ENCODE measurements around the gene TNFRSF1A.

Gene TNFRSF1A

DNA sequence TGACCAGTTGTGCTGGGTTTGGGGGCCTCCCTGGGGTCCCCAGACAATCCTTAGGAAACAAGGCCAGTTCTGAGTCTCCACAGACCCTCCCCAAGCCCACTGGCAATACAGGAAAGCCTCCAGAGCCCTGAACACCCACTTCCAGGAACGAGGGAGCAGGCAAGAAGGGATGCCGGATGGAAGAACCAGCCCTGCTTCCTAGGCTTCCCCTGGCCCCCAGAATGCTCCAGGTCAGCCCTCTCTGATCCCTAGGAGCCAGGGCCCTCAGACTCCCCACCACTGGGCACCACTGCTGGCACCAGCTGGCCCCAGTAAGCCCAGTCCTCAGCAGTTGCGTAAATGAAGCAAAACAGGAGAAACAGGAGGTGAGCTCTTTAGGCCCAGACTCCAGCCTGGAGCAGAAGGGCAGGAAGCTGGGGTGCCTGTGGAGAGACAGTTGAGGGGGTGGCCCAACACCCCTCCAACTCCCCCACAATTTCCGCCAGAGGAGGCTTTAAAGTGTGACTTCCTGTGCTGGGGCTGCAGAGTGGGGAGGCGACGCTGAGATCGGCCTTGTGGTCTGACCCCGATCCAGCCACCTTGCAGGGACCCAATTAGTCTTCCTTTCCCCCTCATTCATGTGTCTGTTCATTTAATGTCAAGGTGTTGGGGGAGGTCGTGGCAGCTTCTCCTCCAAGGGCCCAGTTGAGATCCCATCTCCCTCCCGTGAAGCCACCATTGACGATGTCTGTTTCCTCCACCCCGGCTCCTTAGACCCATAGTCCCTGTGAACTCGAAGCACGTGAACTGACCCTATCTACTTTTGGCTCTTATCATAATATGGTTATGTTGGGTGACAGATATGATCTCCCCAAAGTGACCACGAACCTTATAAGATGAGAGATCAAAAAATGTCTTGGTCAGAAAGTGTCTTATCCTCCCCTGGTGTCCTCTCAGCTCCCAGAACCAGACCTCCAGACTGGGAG lies 4.7 kb downstream of the TNFRSF1A start:
- no peak for DNase-seq

GRCh38 chr12:6336079-6336888 lies 5.6 kb downstream of the TNFRSF1A start:
- DNase-seq, result no peak

GRCh38 chr12:6335451-6336078 lies 6.3 kb downstream of the TNFRSF1A start:
- DNase-seq, result no peak

GRCh38 chr12:6334940-6335450 lies 6.9 kb downstream of the TNFRSF1A start:
- DNase-seq, result no peak

- DNase-seq, result no peak
Observed at GRCh38 chr12:6334359-6334758, 7.5 kb downstream of the TNFRSF1A start.

GRCh38 chr12:6333566-6333965 lies 8.3 kb downstream of the TNFRSF1A start:
- DNase-seq, result no peak

- DNase-seq, result no peak
Observed at GRCh38 chr12:6333029-6333428, 8.8 kb downstream of the TNFRSF1A start.

DNA sequence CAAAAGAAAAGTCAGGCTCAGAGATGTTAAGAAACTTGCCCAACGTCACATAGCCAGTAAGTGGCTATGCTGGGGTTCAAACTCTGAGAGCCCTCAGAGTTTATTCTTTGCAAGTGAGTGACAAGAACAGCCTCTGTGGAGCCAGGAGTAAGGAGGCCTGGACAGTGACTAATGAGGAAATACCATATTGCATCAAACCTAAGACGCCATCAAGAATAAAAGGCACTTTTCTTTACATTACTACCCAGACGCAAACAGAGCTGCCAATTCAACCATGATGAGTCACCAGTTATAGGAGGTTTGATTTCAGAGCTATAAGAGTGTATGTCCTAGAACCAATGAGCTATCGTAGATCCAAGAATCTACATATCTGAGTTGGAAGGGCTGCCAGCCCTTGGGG lies 9.4 kb downstream of the TNFRSF1A start:
- no peak for DNase-seq

GRCh38 chr12:6330999-6331714 lies 10.7 kb downstream of the TNFRSF1A start:
- no peak for DNase-seq

DNA sequence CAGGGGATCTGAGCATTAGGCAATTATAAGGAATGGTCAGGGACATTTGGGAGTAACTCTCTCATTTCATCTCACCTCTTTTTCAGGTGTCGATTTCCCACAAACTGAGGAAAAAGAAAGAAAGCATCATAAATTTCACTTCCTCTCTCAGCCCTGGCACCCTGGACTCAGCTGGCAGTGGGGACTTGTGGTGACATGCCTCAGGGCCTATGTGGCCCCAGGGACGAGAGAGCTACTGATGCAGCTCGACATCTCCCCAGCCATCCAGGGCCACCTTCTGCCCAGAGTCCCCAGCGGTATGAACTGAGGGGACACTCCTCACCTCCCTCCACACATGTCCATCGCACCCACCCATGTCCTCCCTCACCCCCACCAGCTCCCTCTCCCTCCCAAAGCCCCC lies 11.7 kb downstream of the TNFRSF1A start:
- no peak for DNase-seq

DNA sequence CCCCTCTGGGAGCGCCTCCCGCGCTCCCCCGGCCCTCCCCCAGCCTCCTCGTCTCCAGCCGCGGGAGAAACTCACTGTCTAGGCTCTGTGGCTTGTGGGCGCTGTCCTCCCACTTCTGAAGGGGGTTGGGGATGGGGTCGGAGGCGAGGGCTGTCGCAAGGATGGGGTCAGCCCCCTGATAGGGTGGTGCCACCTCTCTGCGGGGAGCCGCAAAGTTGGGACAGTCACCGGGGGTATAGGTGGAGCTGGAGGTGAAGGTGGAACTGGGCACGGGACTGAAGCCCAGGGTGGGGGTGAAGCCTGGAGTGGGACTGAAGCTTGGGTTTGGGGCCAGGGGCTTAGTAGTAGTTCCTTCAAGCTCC lies 12.2 kb downstream of the TNFRSF1A start:
- DNase-seq, result no peak

DNA sequence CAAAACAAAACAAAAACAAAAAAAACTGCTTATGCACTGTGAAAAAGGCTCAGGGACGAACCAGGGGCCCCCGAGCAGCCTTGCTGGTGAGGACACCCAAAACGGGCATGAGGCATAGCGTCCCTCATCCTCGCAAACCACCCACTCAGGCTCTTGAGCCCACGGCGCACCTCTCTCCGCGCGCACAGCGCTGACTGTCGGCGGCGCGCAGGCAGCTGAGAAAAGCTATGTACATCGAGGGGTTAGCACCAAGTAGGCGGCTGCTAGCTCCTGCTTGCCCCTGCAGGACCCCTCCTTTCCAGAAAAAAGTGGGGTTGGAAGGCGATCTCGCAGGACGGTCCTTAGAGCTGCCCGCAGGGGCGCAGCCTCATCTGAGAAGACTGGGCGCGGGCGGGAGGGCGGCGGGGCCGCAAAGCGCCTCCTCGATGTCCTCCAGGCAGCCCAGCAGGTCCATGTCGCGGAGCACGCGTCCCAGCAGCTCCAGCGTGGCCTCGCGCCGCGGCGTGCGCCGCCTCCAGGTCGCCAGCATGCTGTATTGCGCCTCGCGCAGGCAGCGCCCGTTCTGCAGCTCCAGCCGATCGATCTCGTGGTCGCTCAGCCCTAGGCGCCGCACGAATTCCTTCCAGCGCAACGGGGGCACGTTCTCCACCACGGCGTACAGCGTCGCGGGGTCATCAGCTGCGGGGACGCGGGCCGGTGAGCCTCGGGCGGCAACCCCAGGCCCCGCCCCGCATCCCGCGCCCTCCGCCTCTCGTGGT lies 12.8 kb downstream of the TNFRSF1A start:
- DNase-seq, result no peak

DNA sequence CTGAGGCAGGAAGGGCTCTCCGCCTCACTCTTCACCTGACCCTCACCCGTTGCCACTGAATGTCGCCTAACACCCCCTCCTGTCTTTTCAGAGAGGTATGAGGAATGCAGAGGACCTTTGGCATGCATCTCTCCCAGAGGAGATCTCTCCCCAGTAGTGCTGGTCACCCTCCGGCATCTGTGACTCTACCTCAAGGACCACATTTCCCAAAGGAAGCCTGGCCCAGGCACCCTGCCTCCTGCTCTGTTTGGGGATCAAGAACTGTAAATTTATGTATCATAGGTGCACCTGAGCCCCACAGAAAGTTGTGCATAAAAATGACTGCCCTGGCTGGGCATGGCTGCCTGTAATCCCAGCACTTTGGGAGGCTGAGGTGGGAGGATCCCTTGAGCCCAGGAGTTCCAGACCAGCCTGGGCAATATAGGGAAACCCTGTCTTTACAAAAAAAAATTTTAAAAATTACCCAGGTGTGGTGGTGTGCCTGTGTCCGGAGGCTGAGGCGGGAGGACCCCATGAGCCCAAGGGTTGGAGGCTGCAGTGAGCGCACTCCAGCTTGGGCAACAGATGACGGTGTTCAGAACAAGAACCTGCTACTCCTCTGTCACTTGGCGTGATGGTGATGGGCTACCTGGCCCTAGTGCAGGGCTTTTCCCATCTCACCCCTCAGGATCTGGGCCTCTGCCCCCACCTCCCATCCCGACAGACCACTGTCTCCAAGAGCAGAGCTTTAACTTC lies 13.7 kb downstream of the TNFRSF1A start:
- DNase-seq, result no peak

DNA sequence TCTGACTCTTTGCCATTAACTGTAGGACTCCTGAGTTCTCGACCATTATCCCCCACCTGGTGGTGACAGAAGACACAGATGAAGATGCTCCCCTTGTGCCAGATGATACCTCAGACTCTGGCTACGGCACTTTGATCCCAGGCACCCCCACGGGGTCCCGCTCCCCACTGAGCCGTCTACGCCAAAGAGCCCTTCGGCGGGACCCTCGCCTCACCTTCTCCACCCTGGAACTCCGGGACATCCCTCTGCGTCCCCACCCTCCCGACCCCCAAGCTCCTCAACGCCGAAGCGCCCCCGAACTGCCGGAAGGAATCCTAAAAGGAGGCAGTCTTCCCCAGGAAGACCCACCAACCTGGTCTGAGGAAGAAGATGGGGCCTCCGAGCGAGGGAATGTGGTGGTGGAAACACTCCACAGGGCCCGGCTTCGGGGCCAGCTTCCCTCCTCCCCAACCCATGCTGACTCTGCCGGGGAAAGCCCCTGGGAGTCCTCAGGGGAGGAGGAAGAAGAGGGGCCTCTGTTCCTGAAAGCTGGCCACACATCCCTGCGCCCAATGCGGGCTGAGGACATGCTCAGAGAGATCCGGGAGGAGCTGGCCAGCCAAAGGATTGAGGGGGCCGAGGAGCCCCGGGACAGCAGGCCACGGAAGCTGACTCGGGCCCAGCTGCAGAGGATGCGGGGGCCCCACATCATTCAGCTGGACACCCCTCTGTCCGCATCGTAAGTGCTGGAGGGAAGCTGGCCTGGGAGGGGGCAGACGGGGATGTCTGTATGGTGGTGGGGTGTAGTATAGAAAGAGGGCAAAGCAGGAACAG lies 14.4 kb downstream of the TNFRSF1A start:
- DNase-seq, result no peak

DNA sequence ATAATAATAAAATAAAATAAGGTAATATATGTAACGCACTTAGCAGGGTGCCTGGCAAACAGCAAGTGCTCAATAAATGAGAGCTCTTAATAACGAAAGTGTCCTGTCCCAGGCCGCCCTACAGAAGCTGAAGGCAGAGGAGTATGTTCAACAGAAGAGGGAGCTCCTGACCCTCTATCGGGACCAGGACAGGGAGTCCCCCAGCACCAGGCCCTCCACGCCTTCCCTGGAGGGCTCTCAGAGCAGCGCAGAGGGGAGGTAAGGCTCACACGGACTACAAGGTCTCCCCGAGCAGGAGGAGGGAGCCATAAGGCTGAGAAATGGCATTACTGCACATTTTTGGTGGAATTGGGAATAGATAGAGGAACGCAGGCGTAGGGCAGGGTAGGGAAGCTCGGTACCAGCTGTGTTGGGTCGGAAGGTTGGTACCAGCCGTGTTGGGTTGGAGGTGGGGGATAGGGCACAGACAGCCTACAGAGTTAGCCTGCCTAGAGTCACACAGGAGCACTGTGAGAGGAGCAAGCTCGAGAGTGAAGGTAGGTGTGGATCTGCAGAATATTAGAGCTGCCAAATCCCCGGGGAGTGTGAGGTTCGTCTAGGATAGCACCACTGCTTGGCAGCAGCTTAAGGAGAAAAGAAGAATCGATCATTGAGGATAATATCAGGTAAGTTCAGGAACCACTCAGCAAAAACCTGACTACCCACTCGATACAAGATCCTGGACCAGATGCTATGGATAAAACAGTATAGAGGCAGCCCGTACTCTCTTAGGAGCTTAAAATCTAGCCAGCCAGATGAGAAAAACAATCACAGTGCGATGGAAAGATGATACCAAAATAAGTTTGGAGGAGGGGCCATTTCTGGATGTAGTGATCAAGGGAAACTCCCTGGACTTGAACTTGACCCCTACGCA lies 15.3 kb downstream of the TNFRSF1A start:
- no peak for DNase-seq

GRCh38 chr12:6324936-6325750 lies 16.7 kb downstream of the TNFRSF1A start:
- no peak for DNase-seq

DNA sequence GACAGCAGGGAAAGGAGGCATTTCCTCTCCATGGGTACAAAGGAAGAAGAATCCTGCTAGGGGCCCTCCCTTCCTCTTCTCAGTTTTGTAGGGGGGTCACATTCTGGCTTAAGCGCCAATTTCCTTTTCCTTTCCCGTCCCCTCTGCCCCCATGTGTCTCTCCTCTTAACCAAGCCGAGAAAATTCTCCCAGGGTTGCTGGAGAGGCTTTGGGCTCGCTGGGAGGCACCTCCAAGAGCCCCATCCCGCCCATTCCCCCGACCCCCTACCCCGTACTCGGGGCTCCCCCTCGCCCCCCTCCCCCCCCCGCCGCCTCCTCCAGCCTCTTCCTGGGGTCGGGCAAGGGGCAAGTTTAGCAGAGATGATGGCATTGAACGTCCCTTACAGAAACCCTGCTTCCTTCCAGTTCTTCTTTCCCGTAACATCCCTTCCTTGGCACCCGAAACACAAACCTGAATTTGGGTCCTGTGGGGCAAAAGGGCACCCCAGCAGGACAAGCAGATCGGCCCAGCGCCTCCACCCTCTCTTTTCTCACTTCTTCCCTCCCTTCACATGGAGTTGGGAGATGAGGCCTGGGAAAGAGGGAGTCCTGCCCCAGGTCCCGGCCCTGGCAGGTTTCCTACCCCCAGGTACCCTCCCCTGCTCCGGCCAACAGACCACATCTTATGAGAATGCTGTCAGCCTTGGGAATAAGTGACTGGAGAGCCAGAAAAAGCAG lies 17.7 kb downstream of the TNFRSF1A start:
- DNase-seq, result no peak
